NCI-H446 (cell line): ENCODE data around the gene PTPN18.
"Not testable (repeated sequence)": the region's sequence is repeated elsewhere in the genome, so short reads cannot be mapped to it uniquely, and the experiment has no call there.

ENCODE experiments used
- DNase-seq, 2 experiments: peaks; one replicate each; lab custom pipeline; 2025; lab: John Stamatoyannopoulos, UW

Gene PTPN18

GRCh38 chr2:130381145-130381544 is 25.3 kb downstream of the PTPN18 start:
- no peak for DNase-seq

GRCh38 chr2:130381619-130382018 is 25.8 kb downstream of the PTPN18 start:
- DNase-seq = no peak

- no peak for DNase-seq
Observed at GRCh38 chr2:130382313-130382917, 26.6 kb downstream of the PTPN18 start.

GRCh38 chr2:130385709-130386108 is 29.9 kb downstream of the PTPN18 start:
- DNase-seq = no peak

GRCh38 chr2:130387071-130387400 is 31.2 kb downstream of the PTPN18 start:
- no peak for DNase-seq

DNA sequence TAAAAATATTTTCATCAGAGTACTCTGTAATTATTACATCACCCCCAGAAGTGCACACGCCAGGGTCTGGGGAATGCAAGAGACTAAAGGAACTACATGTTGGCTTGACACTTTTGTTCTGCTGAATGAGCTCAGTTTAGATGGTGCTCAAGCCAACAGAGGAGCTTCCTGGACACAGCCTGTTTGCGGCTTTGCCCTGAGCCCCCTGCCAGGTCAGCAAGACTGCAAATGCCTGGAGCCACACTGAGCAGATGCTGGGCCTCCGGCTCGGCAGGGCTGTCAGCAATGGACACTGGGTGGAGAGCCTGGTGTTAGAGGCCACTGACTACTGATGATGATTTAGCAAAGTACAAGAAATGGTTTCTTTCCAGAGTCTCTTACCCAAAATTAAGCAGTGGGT is 31.9 kb downstream of the PTPN18 start:
- no peak for DNase-seq

- no peak for DNase-seq
Observed at GRCh38 chr2:130388221-130388907, 32.5 kb downstream of the PTPN18 start.

DNA sequence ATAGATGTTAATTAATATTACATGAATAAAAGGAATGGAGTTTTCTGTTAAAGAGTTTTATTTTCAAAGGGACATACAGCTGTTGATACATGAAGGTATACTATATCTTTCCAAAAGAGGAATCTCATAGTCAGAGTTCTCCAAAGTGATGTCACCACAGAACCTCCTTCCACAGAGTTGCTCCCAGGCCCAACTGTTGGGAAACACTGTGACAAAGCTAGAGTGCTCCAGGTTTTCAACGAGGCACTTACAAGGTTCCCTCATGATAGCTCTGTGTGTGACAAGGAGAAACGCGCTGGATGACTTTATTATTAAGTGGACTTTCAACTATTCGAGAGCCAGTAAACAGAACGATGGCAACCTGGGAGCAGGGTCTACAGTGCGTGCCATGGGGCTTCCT is 33.5 kb downstream of the PTPN18 start:
- DNase-seq = no peak

- no peak for DNase-seq
Observed at GRCh38 chr2:130389783-130390182, 33.9 kb downstream of the PTPN18 start.

- DNase-seq = no peak
Observed at GRCh38 chr2:130390460-130391057, 34.7 kb downstream of the PTPN18 start.

DNA sequence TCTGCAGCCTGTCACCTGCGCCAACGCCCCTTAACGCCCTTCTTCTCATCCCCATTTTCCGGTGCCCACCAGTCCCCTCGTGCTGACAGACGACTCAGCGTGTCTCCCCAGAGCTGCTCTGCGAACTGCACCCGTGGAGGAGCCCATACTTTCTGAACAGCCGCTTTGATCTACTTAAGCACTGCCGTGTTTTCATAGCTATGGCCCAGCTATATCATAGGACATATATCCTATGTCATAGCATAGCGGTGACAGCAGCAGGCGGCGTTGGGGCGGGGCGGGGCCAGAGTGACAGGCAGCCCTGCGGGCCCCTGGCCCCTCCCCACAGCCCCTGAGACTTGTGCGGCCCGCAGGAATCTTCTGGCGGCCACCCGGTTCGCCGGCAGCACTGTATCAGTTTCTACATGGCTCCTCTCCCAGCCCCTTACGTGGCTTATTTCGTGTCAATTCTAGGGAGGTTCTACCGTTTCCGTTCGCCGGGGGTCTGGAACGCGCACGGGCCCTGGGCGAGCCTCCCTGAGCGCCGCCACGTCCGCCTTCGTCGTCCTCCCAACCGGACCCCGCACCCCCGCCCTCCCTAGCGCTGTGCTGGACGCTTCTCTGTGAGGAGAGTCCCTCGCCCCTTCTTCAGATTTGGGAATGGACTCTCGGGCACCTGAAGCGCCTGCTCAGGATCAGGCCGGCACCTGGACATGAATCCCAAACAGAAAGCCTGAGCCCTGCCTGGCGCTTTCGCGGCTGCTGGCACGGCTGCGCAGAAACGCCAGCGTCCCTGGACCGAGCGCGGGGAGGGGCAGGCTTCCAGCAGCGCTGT is 35.4 kb downstream of the PTPN18 start:
- DNase-seq = peak in 1 of 2 experiments; percentile 61

GRCh38 chr2:130391872-130392670 is 36.2 kb downstream of the PTPN18 start:
- DNase-seq = no peak

- no peak for DNase-seq
Observed at GRCh38 chr2:130393318-130393910, 37.6 kb downstream of the PTPN18 start.

DNA sequence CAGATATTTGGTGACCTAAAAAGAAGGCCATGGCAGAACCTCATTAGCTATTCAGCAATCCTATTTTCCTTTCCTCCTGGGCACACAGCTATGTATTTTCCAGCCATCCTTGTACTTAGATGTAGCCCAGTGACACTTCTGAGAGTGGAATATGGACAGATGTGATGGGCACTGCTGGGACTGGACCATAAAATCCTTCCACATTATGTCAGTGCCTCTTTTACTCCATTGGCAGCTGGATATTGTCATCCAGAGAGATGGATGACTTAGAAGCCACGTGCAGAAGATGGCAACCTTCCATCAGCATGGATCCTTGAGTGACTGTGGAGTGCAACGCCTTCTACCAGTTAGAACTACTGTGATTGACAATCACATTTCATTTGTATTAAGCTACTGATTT is 50.4 kb downstream of the PTPN18 start:
- DNase-seq = not testable (repeated sequence)

- not testable (repeated sequence) for DNase-seq
Observed at GRCh38 chr2:130416693-130417092, 60.8 kb downstream of the PTPN18 start.

DNA sequence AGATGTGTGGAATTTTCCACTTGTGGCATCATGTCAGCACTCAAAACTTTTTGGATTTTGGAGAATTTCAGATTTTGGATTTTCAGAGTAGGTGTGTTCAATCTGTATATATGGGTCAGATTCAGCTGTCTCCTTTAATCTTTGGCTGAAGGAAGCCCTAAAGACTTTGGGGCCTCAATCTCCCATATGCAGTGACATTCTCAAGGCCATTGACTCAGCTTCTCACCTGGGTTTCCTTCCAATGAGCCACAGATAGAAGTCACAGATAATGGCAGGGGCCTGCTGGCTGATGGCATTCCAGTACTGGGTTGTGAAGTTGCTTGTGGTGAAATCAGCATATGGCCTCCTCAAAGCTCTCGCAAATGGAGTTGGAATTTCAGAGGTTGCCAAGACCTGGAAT is 63.0 kb downstream of the PTPN18 start:
- DNase-seq = not testable (repeated sequence)
